Measurements from ENCODE around the gene CIAO3. TPM values are rescaled to one million over a fixed set of nuclear protein-coding genes. Genes with fewer than 3 reads are reported as not detected.
"Not testable (repeated sequence)": the region's sequence is repeated elsewhere in the genome, so short reads cannot be mapped to it uniquely, and the experiment has no call there.

The CIAO3 gene
- polyA plus RNA-seq, 4 donors = 15.8 to 31.2 (median 22.2) TPM

GRCh38 chr16:698911-699671 is 41.7 kb downstream of the CIAO3 start:
- DNase-seq (ENCODE audit: low read depth in 4 of 4, low spot score in 3 of 4) = no peak

GRCh38 chr16:695355-696089 is 45.3 kb downstream of the CIAO3 start:
- DNase-seq (ENCODE audit: low read depth in 4 of 4, low spot score in 3 of 4) = no peak

GRCh38 chr16:694863-695354 is 45.9 kb downstream of the CIAO3 start:
- DNase-seq (ENCODE audit: low read depth in 4 of 4, low spot score in 3 of 4) = no peak

- no peak for DNase-seq (ENCODE audit: low read depth in 4 of 4, low spot score in 3 of 4)
These were observed 46.5 kb downstream of the CIAO3 start for GRCh38 chr16:694187-694862.

- no peak for DNase-seq (ENCODE audit: low read depth in 4 of 4, low spot score in 3 of 4)
These were observed 47.0 kb downstream of the CIAO3 start for GRCh38 chr16:693766-694165.

- DNase-seq (ENCODE audit: low read depth in 4 of 4, low spot score in 3 of 4) = no peak
These were observed 47.4 kb downstream of the CIAO3 start for GRCh38 chr16:693364-693763.

- DNase-seq (ENCODE audit: low read depth in 4 of 4, low spot score in 3 of 4) = no peak
These were observed 48.3 kb downstream of the CIAO3 start for GRCh38 chr16:692356-693108.

- DNase-seq (ENCODE audit: low read depth in 4 of 4, low spot score in 3 of 4) = not testable (repeated sequence)
These were observed 49.6 kb downstream of the CIAO3 start for GRCh38 chr16:691242-691641.

GRCh38 chr16:689175-689897 is 51.5 kb downstream of the CIAO3 start:
- no peak for DNase-seq (ENCODE audit: low read depth in 4 of 4, low spot score in 3 of 4)

GRCh38 chr16:687499-687898 is 53.3 kb downstream of the CIAO3 start:
- no peak for DNase-seq (ENCODE audit: low read depth in 4 of 4, low spot score in 3 of 4)

GRCh38 chr16:686459-687260 is 54.1 kb downstream of the CIAO3 start:
- no peak for DNase-seq (ENCODE audit: low read depth in 4 of 4, low spot score in 3 of 4)

- DNase-seq (ENCODE audit: low read depth in 4 of 4, low spot score in 3 of 4) = no peak
These were observed 54.8 kb downstream of the CIAO3 start for GRCh38 chr16:685967-686366.

GRCh38 chr16:684961-685696 is 55.7 kb downstream of the CIAO3 start:
- DNase-seq (ENCODE audit: low read depth in 4 of 4, low spot score in 3 of 4) = no peak

GRCh38 chr16:684071-684794 is 56.6 kb downstream of the CIAO3 start, which contains the start of gene JMJD8:
JMJD8 (minus strand) TSS chr16:684334; CDS start chr16:684319, 15 bp downstream.
- DNase-seq (ENCODE audit: low read depth in 4 of 4, low spot score in 3 of 4) = peak in 3 of 4 donors; percentile 80 to 90 (median 89)

- DNase-seq (ENCODE audit: low read depth in 4 of 4, low spot score in 3 of 4) = no peak
These were observed 57.3 kb downstream of the CIAO3 start for GRCh38 chr16:683396-684070.

GRCh38 chr16:682493-683395 is 58.1 kb downstream of the CIAO3 start:
- DNase-seq (ENCODE audit: low read depth in 4 of 4, low spot score in 3 of 4) = no peak
